Smooth muscle cell (in vitro differentiated cells): Measurements from ENCODE around the gene RIC3. TPM values are rescaled to one million over a fixed set of nuclear protein-coding genes. Genes with fewer than 3 reads are reported as not detected.

Source experiments
- DNase-seq: peaks from one replicate; lab custom pipeline; 2025; ENCODE audit not compliant: unreplicated experiment; lab: John Stamatoyannopoulos, UW
- H2AFZ ChIP-seq: fragments of 200-600 bp; sonication (generic); 2 replicates; pipeline ENCODE4 v1.6.0; 2016; ENCODE audit warnings: antibody characterized with exemption, low read depth, mild to moderate bottlenecking
- H3F3A ChIP-seq: fragments of 200-600 bp; sonication (generic); 2 replicates; pipeline ENCODE4 v1.6.0; 2017; ENCODE audit warnings: antibody characterized with exemption, low read depth
- H3K27ac ChIP-seq: fragments of 200-600 bp; sonication (generic); 2 replicates; pipeline ENCODE4 v1.5.1; 2016; ENCODE audit warnings: low read depth, mild to moderate bottlenecking
- H3K27me3 ChIP-seq: fragments of 200-600 bp; sonication (generic); 2 replicates; pipeline ENCODE4 v1.6.1; 2016; ENCODE audit warnings: low read depth, mild to moderate bottlenecking
- H3K36me3 ChIP-seq: fragments of 200-600 bp; sonication (generic); 2 replicates; pipeline ENCODE4 v1.5.1; 2016; ENCODE audit warnings: low read depth
- H3K4me1 ChIP-seq: fragments of 200-600 bp; sonication (generic); 2 replicates; pipeline ENCODE4 v1.5.1; 2016; ENCODE audit warnings: low read depth
- H3K4me2 ChIP-seq: fragments of 200-600 bp; sonication (generic); 2 replicates; pipeline ENCODE4 v1.6.0; 2016; ENCODE audit warnings: mild to moderate bottlenecking
- H3K4me3 ChIP-seq: fragments of 200-600 bp; sonication (generic); 2 replicates; pipeline ENCODE4 v1.5.1; 2016; ENCODE audit warnings: mild to moderate bottlenecking
- H3K79me2 ChIP-seq: fragments of 200-600 bp; sonication (generic); 2 replicates; pipeline ENCODE4 v1.6.0; 2016; ENCODE audit warnings: low read depth, mild to moderate bottlenecking
- H3K9ac ChIP-seq: fragments of 200-600 bp; sonication (generic); 2 replicates; pipeline ENCODE4 v1.6.0; 2016; ENCODE audit warnings: low read depth
- H3K9me3 ChIP-seq: fragments of 200-600 bp; sonication (generic); replicated peaks from 2 replicates; pipeline ENCODE4 v1.5.1; 2016; ENCODE audit warnings: low read depth
- H4K20me1 ChIP-seq: fragments of 200-600 bp; sonication (generic); 2 replicates; pipeline ENCODE4 v1.6.0; 2016; ENCODE audit warnings: low read depth
- CTCF ChIP-seq: fragments of 200-600 bp; sonication (generic); IDR thresholded peaks from 2 replicates; pipeline ENCODE4 v1.5.1; 2017; ENCODE audit warnings: borderline replicate concordance, mild to moderate bottlenecking, antibody characterized with exemption; ENCODE audit not compliant: insufficient read depth, poor library complexity, severe bottlenecking
- WGBS: methylation state at CpG from one replicate; pipeline ENCODE4 v1.1.7; 2016; ENCODE audit warnings: low lambda C conversion rate; 5-methylcytosine and 5-hydroxymethylcytosine counted together
- polyA plus RNA-seq: library from polyadenylated mRNA; unstranded; fragments of >200 nt; fragmentation: Nextera tagmentation; extraction: Ambion mirVana; gene quantifications from 2 replicates; pipeline ENCODE4 v1.2.1, GENCODE V29; 2016
- total RNA-seq: library from RNA; depleted of rRNA; stranded (reverse); fragments of >200 nt; gene quantifications from 2 replicates; pipeline ENCODE4 v1.2.3, GENCODE V29; 2014

Gene RIC3
- 0.18 and 3.1 TPM in 2 replicates for total RNA-seq
- 0.35 and 1.6 TPM in 2 replicates for polyA plus RNA-seq

GRCh38 chr11:8168485-8169257 lies at the start of gene RIC3:
TSS of gene RIC3 (minus strand) at chr11:8169025. CDS start at chr11:8168989, 36 bp downstream.
- H3K9me3 ChIP-seq: no peaks in the 10 kb centered on the region
- no peak within 1 kb of the TSS for H2AFZ ChIP-seq
- no peaks in the 10 kb centered on the region for H3K79me2 ChIP-seq
- peak within 1 kb of the TSS; percentile 81 for H3K4me2 ChIP-seq
- no peak for DNase-seq
- no peaks in the 10 kb centered on the region for H3K36me3 ChIP-seq
- H3F3A ChIP-seq: no peaks in the 10 kb centered on the region
- H3K27ac ChIP-seq: no peak within 1 kb of the TSS
- peaks cover 14% of the 10 kb centered on the region for H3K4me1 ChIP-seq
- 1% methylated on average over 61 of the region's 62 CpGs for WGBS
- no peak within 1 kb of the TSS for H3K9ac ChIP-seq
- H3K4me3 ChIP-seq: peak within 1 kb of the TSS; percentile 40
- TF ChIP-seq CTCF: no peak
- peaks cover 57% of the 10 kb centered on the region for H3K27me3 ChIP-seq
- H4K20me1 ChIP-seq: no peaks in the 10 kb centered on the region

GRCh38 chr11:8218409-8218808 lies 49.6 kb upstream of the RIC3 start:
- Histone ChIP-seq H3K4me1 (no peaks in the 10 kb centered on the region), H4K20me1 (no peaks in the 10 kb centered on the region), H3K79me2 (no peaks in the 10 kb centered on the region), H2AFZ (no peak overlapping the region), H3F3A (no peaks in the 10 kb centered on the region), H3K4me3 (no peak overlapping the region), H3K27me3 (no peaks in the 10 kb centered on the region), H3K9ac (no peak overlapping the region), H3K36me3 (no peaks in the 10 kb centered on the region), H3K27ac (no peak overlapping the region), H3K4me2 (no peak overlapping the region), H3K9me3 (no peaks in the 10 kb centered on the region)
- WGBS: 84% methylated on average over 4 of the region's 4 CpGs
- TF ChIP-seq CTCF: no peak
- DNase-seq: no peak

GRCh38 chr11:8217926-8218325 lies 49.1 kb upstream of the RIC3 start:
- TF ChIP-seq CTCF: no peak
- Histone ChIP-seq H3K9ac (no peak overlapping the region), H3K36me3 (no peaks in the 10 kb centered on the region), H3K9me3 (no peaks in the 10 kb centered on the region), H3K4me3 (no peak overlapping the region), H4K20me1 (no peaks in the 10 kb centered on the region), H3K79me2 (no peaks in the 10 kb centered on the region), H3K4me2 (no peak overlapping the region), H3K27ac (no peak overlapping the region), H3K4me1 (no peaks in the 10 kb centered on the region), H2AFZ (no peak overlapping the region), H3F3A (no peaks in the 10 kb centered on the region), H3K27me3 (no peaks in the 10 kb centered on the region)
- DNase-seq: no peak
- WGBS: 81% methylated on average over 11 of the region's 11 CpGs

- Histone ChIP-seq H4K20me1 (no peaks in the 10 kb centered on the region), H3K4me3 (no peak overlapping the region), H3K79me2 (no peaks in the 10 kb centered on the region), H3K27me3 (no peaks in the 10 kb centered on the region), H3K9me3 (no peaks in the 10 kb centered on the region), H2AFZ (no peak overlapping the region), H3K9ac (no peak overlapping the region), H3K27ac (no peak overlapping the region), H3K4me2 (no peak overlapping the region), H3F3A (no peaks in the 10 kb centered on the region), H3K36me3 (no peaks in the 10 kb centered on the region), H3K4me1 (no peaks in the 10 kb centered on the region)
- WGBS: 86% methylated on average over 4 of the region's 4 CpGs
- no peak for TF ChIP-seq CTCF
- no peak for DNase-seq
Observed at GRCh38 chr11:8217136-8217535, 48.3 kb upstream of the RIC3 start.
